Heart left ventricle (tissue), 13 donors: ENCODE results near the gene P2RX7.
A peak's percentile ranks its signal among the peaks of the same experiment; 100 is the strongest.

ENCODE experiments used
- POLR2A ChIP-seq, 2 donors: fragments of 450-650 bp; IDR thresholded peaks; one replicate each; pipeline ENCODE4 v1.6.1; 2017; ENCODE audit warnings: antibody characterized with exemption in 2 of 2, mild to moderate bottlenecking in 2 of 2, moderate library complexity in 2 of 2
- TF ChIP-seq, protein P1 (sequence below), 12 donors: fragments of 200-600 bp; sonication (generic) in 4 of 12; IDR thresholded peaks; one replicate each; pipeline versions ENCODE4 v1.5.0 to v1.8.0; 2018 to 2022; ENCODE audit warnings: antibody characterized with exemption in 12 of 12, mild to moderate bottlenecking in 5 of 12
- donor health status: ischemic (EF 13 %, LVEDD 7.1; RV severe dilation, severe dysfunction).
- donor health status: DM: no; HTN: yes; CAD: no.
- donor health status: DM: no; HTN: no; CAD: no.
- donor health status: ischemic (EF 25% LVEDD 6.9; RV normal size, moderate dysfunction).
- donor health status: ischemic (EF 25% LVEDD 5.7; RV mildly dilated, moderate dysfunction).
- donor health status: ischemic (EF 35%, LVEDD 5.7; RV mildly dilated, moderate dysfunction).
- donor health status: nonischemic (EF 11% LVEDD 7.7; RV severe dilation, severe dysfunction).
- donor health status: DM: yes; HTN: yes; CAD: no.
- donor health status: PGD.
- donor health status: ischemic (EF 29% LVEDD 5.4; RV normal size, mild dysfunction).
- donor health status: nonischemic (EF 23%, LVEDD 6.1; RV moderate dilation, normal function).

DNA sequence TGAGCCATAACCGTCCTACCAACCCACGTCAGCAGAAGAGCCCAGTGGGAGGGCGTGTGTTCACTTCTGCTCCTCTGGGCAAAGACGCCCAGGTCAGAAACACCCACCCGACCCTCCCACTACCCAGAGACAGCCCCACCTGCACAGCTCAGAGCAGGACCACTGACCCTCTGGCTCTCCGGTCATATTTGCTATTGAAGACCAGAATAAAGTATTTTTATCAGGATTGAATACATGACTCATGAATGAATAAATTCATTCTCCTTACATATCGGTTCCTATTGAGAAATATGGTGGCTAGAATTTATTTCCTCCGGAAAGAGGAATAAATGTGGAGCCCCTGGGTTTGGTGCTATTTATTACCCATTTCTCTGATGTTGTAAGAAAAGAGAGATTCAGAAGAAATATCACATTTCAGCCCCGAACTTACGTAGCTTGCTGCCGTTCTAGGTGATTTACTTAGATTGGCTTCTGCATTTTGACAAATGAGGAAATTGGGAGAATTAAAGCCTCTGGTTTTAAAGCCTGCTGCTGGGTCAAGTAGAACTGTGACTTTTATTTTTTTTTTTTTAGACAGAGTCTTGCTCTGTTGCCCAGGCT lies 36.4 kb upstream of the P2RX7 start:
- TF ChIP-seq, protein P1, sequence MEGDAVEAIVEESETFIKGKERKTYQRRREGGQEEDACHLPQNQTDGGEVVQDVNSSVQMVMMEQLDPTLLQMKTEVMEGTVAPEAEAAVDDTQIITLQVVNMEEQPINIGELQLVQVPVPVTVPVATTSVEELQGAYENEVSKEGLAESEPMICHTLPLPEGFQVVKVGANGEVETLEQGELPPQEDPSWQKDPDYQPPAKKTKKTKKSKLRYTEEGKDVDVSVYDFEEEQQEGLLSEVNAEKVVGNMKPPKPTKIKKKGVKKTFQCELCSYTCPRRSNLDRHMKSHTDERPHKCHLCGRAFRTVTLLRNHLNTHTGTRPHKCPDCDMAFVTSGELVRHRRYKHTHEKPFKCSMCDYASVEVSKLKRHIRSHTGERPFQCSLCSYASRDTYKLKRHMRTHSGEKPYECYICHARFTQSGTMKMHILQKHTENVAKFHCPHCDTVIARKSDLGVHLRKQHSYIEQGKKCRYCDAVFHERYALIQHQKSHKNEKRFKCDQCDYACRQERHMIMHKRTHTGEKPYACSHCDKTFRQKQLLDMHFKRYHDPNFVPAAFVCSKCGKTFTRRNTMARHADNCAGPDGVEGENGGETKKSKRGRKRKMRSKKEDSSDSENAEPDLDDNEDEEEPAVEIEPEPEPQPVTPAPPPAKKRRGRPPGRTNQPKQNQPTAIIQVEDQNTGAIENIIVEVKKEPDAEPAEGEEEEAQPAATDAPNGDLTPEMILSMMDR (IDR thresholded peaks at IDR 0.05): peak in 4 of 12 donors; percentile 5 to 48 (median 19)
- TF ChIP-seq POLR2A (IDR thresholded peaks at IDR 0.05): no peak
